Measurements from ENCODE around the gene PPP2R1B. TPM values are rescaled to one million over a fixed set of nuclear protein-coding genes. Genes with fewer than 3 reads are reported as not detected.
A peak's percentile ranks its signal among the peaks of the same experiment; 100 is the strongest.

PPP2R1B gene
- total RNA-seq, 2 donors from 2014 or later: 24.7 to 41.5 TPM

DNA sequence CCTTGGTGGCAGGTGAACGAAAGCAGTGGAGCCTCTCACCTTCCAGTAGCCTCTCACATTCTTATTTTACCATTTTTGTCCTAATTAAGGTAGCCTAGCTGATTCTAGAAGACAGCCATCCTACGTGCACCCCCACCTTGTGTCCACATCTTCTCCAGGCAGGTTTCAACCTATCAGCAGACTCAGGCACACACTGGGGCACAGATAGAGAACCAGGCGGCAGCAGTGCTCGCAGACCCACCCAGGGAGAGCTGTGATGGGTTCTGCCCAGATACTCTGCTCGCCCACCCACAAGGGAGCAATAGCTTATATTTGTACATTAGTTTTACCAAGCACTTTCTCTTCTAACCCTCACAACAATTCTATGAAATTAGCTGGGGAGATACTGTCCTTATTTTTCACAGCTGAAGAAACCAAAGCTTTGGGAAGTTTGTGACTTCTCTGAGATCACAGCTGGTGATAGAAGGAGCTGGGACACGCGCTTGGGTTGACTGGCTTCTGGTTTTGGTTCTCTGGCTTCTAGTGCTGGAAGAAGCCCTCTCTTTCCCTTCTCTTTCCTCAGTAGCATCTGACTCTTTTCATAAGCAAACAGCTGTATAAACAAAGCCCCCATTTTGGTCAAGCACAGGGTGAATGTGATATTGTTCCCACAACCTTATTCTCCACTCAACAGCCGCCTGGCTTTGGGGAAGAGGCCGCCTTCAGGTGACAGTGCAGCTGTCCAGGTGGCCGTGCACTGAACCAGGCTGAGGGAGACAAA is 36.9 kb downstream of the PPP2R1B start:
- Histone ChIP-seq H3K36me3 (replicated peaks in 1 of 2; ENCODE audit: insufficient read depth in 1 of 2, low read depth in 2 of 2) (peaks cover 4 to 5% of the 10 kb centered on the region in 2 donors), H3K27me3 (no peaks in the 10 kb centered on the region), H3K4me3 (no peak overlapping the region), H3K9me3 (no peaks in the 10 kb centered on the region), H3K27ac (peak overlapping the region in 2 of 4 donors; percentile 7 to 79), H3K4me1 (peaks cover 48% of the 10 kb centered on the region)
- no peak for TF ChIP-seq POLR2A (IDR thresholded peaks at IDR 0.05)
- TF ChIP-seq, protein P1, sequence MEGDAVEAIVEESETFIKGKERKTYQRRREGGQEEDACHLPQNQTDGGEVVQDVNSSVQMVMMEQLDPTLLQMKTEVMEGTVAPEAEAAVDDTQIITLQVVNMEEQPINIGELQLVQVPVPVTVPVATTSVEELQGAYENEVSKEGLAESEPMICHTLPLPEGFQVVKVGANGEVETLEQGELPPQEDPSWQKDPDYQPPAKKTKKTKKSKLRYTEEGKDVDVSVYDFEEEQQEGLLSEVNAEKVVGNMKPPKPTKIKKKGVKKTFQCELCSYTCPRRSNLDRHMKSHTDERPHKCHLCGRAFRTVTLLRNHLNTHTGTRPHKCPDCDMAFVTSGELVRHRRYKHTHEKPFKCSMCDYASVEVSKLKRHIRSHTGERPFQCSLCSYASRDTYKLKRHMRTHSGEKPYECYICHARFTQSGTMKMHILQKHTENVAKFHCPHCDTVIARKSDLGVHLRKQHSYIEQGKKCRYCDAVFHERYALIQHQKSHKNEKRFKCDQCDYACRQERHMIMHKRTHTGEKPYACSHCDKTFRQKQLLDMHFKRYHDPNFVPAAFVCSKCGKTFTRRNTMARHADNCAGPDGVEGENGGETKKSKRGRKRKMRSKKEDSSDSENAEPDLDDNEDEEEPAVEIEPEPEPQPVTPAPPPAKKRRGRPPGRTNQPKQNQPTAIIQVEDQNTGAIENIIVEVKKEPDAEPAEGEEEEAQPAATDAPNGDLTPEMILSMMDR (IDR thresholded peaks at IDR 0.05): no peak
- intact Hi-C loops (cut with DNase I): no loop called here
- DNase-seq (no peak), ATAC-seq (no peak)
- WGBS, 2 donors: 87 to 88% methylated on average over 10 of the region's 10 CpGs

GRCh38 chr11:111727431-111727830 is 38.8 kb downstream of the PPP2R1B start:
- H3K27ac ChIP-seq: peak overlapping the region in 2 of 4 donors; percentile 10 to 27
- no peak for ATAC-seq
- intact Hi-C loops (cut with DNase I): no loop called here
- H3K36me3 ChIP-seq (replicated peaks in 1 of 2; ENCODE audit: insufficient read depth in 1 of 2, low read depth in 2 of 2): peaks cover 7 to 17% of the 10 kb centered on the region in 2 donors
- 85 to 86% methylated on average over 6 to 7 of the region's 7 CpGs for WGBS, 2 donors
- peaks cover 30% of the 10 kb centered on the region for H3K4me1 ChIP-seq
- H3K27me3 ChIP-seq: no peaks in the 10 kb centered on the region
- H3K9me3 ChIP-seq: no peaks in the 10 kb centered on the region
- no peak overlapping the region for H3K4me3 ChIP-seq
- DNase-seq: no peak
- TF ChIP-seq, protein P1 (IDR thresholded peaks at IDR 0.05): no peak
- TF ChIP-seq POLR2A (IDR thresholded peaks at IDR 0.05): no peak

- Histone ChIP-seq H3K4me3 (no peak overlapping the region), H3K9me3 (no peaks in the 10 kb centered on the region), H3K27ac (peak overlapping the region in 2 of 4 donors; percentile 10 to 58), H3K36me3 (replicated peaks in 1 of 2; ENCODE audit: insufficient read depth in 1 of 2, low read depth in 2 of 2) (peaks cover 7 to 24% of the 10 kb centered on the region in 2 donors), H3K27me3 (no peaks in the 10 kb centered on the region), H3K4me1 (peaks cover 24% of the 10 kb centered on the region)
- WGBS, 2 donors: 19 to 46% methylated on average over 7 to 9 of the region's 9 CpGs
- ATAC-seq (peak; percentile 68), DNase-seq (peak in 2 of 4 donors; percentile 37 to 42)
- TF ChIP-seq, protein P1 (IDR thresholded peaks at IDR 0.05): no peak
- no peak for TF ChIP-seq POLR2A (IDR thresholded peaks at IDR 0.05)
- intact Hi-C loops (cut with DNase I): no loop called here
Measured at GRCh38 chr11:111726301-111726713, 39.9 kb downstream of the PPP2R1B start.

DNA sequence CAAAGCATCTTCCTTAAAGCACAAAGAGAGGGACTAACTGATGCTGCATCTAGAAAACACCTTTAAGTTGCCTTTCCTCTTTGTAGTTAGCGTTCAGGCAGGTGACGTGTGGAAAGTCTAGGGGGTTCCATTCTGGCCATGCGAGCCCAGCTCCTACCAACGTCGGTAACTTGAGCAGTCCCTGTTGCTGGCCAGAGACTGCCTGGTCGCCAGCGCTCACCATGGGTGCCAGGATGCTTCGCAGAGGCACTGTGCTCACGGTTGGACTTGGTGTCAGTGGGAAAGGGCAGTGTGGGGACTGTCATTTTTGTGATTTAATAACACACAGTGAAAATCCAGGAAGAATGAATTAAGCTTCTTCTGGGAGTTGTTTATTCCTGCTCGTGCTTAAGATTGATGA is 40.6 kb downstream of the PPP2R1B start:
- ATAC-seq: no peak
- Histone ChIP-seq H3K27me3 (no peaks in the 10 kb centered on the region), H3K27ac (peak overlapping the region in 1 of 4 donors; percentile 58), H3K4me1 (peaks cover 24% of the 10 kb centered on the region), H3K4me3 (no peak overlapping the region), H3K36me3 (replicated peaks in 1 of 2; ENCODE audit: insufficient read depth in 1 of 2, low read depth in 2 of 2) (peaks cover 7 to 25% of the 10 kb centered on the region in 2 donors), H3K9me3 (no peaks in the 10 kb centered on the region)
- no peak for DNase-seq
- intact Hi-C loops (cut with DNase I): no loop called here
- WGBS, 2 donors: 74 to 87% methylated on average over 5 to 10 of the region's 10 CpGs
- no peak for TF ChIP-seq POLR2A (IDR thresholded peaks at IDR 0.05)
- TF ChIP-seq, protein P1 (IDR thresholded peaks at IDR 0.05): no peak
